ENCODE data around the gene ZNF506.
"Not testable (repeated sequence)": the region's sequence is repeated elsewhere in the genome, so short reads cannot be mapped to it uniquely, and the experiment has no call there.

ZNF506 gene

GRCh38 chr19:19821366-19821951, at the start of gene ZNF506:
Gene ZNF506, minus strand, starts transcription at chr19:19821750. Its CDS starts 147 bp downstream, at chr19:19821603.
- DNase-seq (ENCODE audit: low read depth in 2 of 2) = peak; percentile 96

GRCh38 chr19:19870086-19870485, 48.5 kb upstream of the ZNF506 start:
- DNase-seq (ENCODE audit: low read depth in 2 of 2) = not testable (repeated sequence)

- peak; percentile 15 to 35 for DNase-seq (ENCODE audit: low read depth in 2 of 2)
These were observed 45.2 kb upstream of the ZNF506 start for GRCh38 chr19:19866611-19867248.

DNA sequence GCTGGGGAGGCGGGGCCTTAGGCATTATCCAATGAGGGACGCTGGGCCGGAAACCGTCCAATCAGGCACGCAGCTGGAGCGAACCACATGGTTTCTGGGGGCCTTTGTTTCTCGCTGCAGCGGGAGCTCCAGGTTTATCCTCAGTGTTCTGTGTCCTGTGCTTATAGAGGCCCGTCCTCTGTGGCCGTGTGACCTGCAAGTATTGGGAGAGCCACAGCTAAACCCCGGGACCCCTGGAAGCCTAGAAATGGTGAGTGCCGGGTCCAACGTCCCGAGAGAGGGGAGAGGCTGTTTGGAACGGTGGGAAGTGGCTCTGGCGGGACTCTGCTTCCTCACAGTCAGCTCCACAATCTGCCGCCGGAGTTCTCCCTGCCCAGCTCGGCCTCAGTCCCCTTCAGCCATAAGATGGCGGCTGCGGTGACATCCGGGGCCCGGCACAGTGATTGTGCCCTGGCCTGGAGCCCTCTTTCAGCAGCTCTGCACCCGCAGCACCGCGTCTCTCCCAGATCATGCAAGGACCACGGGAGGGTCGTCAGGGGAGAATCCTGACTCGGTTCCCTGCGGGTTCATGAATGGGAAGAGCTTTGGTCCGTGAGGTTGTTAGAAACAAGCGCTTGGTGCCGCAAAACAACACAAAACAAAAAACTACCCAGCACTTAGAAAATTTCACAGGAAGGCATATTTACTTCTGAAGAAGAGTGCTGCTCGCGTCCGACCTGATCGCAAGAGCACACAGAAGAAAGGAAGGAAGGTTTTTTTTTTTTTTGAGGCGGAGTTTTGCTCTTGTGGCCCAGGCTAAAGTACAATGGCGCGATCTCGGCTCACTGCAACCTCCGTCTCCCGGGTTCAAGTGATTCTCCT, 44.4 kb upstream of the ZNF506 start, which contains the start of gene ZNF253:
Gene ZNF253 (plus strand): TSS at position 133 of the 861 bp plus-strand sequence. CDS start 115 bp downstream, at position 248.
- DNase-seq (ENCODE audit: low read depth in 2 of 2) = peak; percentile 92 to 96

GRCh38 chr19:19860756-19861390, 39.3 kb upstream of the ZNF506 start:
- DNase-seq (ENCODE audit: low read depth in 2 of 2) = peak in 1 of 2 donors; percentile 38

GRCh38 chr19:19858751-19859150, 37.2 kb upstream of the ZNF506 start:
- no peak for DNase-seq (ENCODE audit: low read depth in 2 of 2)

- DNase-seq (ENCODE audit: low read depth in 2 of 2) = not testable (repeated sequence)
These were observed 30.2 kb upstream of the ZNF506 start for GRCh38 chr19:19851740-19852139.

DNA sequence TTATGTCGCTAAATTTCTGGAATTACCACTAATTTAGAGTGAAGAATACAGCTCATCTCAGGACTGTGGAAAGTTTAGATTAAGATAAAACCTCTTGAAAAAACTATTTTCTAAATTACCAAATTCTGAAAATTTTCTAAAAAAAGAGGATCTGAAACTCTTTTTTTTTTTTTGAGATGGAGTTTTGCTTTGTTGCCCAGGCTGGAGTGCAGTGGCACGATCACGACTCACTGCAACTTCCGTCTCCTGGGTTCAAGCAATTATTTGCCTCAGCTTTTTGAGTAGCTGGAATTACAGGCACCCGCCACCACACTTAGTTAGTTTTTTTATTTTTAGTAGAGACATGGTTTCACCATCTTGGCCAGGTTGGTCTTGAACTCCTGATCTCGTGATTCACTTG, 27.5 kb upstream of the ZNF506 start:
- no peak for DNase-seq (ENCODE audit: low read depth in 2 of 2)

DNA sequence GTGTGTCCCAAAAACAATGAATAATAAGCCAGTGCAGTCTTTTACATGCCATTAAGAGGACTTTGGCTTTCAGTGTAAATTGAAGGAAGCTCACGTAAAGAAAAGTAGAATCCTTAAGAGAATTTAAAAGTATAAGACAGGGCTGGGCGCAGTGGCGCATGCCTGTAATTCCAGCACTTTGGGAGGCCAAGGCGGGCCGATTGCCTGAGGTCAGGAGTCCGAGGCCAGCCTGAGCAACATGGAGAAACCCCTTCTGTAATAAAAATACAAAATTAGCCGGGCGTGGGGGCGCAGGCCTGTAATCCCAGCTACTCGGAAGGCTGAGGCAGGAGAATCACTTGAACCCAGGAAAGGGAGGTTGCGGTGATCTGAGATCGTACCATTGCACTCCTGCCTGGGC, 26.2 kb upstream of the ZNF506 start:
- no peak for DNase-seq (ENCODE audit: low read depth in 2 of 2)

DNA sequence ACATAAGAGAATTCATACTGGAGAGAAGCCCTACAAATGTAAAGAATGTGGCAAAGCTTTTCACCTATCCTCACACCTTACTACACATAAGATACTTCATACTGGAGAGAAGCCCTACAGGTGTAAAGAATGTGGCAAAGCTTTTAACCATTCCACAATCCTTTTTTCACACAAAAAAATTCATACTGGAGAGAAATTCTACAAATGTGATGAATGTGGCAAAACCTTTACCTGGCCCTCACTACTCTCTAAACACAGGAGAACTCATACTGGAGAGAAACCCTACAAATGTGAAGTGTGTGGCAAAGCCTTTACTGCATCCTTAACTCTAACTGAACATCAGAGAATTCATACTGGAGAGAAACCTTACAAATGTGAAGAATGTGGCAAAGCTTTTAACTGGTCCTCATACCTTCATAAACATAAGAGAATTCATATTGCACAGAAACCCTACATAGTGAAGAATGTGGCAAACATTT, 14.0 kb upstream of the ZNF506 start:
- DNase-seq (ENCODE audit: low read depth in 2 of 2) = no peak

DNA sequence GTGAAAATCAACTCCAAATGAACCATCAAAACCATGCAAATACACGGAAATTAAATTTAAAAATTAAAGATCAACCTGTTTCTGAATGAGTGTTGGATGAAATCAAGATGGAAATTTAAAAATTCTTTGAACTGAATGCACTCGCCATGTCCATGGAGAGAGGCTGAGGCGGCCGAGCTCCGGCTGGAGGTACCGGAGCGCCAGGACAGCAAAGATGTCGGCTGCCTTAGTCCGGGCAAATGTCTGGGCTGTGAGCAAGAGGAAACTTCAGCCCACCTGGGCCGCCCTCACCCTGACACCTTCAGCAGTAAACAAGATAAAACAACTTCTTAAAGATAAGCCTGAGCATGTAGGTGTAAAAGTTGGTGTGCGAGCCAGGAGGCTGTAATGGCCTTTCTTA, 5.3 kb upstream of the ZNF506 start:
- DNase-seq (ENCODE audit: low read depth in 2 of 2) = no peak

GRCh38 chr19:19823916-19824315, 2.4 kb upstream of the ZNF506 start:
- no peak for DNase-seq (ENCODE audit: low read depth in 2 of 2)

GRCh38 chr19:19821976-19822375, 426 bp upstream of the ZNF506 start:
- not testable (repeated sequence) for DNase-seq (ENCODE audit: low read depth in 2 of 2)

DNA sequence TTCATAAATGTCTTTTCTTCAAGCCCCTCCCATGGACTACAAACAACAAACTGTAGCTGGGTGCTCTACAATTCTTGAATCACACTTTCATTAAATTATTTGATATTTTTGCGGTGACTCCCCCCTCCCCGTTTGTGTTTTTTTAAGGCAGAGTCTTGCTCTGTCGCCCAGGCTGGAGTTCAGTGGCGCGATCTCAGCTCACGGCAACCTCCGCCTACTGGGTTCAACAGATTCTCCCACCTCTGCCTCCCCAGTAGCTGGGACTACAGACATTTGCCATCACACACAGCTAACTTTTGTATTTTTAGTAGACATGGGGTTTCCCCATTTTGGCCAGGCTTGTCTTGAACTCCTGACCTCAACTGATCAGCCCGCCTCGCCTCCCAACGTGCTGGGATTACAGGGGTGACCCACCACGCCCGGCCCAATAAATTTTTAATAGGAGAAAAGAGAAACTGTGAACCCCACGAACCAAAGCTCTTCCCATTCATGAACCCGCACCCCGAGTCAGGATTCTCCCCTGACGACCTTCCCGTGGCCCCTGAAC, 703 bp downstream of the ZNF506 start:
- no peak for DNase-seq (ENCODE audit: low read depth in 2 of 2)

DNA sequence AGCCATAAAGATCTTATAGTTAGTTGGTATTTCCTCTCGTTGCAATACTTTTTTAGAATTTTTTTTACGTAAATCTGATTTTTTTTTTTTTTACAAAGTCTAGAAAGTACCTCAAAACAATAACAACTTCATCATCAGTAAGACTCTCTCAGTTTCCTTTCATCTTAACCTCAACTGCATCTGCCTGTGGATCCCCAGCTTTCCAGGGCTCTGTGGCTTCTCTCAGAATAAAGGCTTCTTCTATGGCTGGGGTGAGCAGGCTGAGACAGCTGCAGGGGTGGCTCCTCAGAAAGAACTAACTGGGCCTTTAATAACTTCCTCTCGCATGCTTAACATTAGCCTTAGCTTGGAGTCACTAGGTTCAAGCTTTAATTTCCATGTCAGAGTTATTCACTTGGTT, 4.2 kb downstream of the ZNF506 start:
- DNase-seq (ENCODE audit: low read depth in 2 of 2) = peak in 1 of 2 donors; percentile 47

- no peak for DNase-seq (ENCODE audit: low read depth in 2 of 2)
These were observed 4.9 kb downstream of the ZNF506 start for GRCh38 chr19:19816679-19817078.

DNA sequence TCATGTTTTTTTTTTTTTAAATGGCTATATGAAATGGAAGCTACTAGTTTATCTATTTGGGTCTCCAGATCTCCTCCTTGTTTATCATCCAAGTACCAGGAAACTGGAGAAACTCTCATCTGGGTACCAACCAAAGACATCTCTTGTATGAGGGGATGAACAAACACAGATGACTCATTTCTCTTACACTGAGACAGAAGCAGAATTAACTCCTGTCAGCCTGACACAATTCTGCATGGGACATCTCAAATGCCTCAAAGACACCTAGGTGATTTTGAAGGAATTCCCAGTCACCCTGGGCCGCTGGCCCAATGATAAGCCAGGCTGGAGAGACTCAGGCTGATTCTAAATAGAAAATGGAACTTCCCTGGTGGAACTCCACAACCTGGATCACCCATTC, 9.6 kb downstream of the ZNF506 start:
- not testable (repeated sequence) for DNase-seq (ENCODE audit: low read depth in 2 of 2)

DNA sequence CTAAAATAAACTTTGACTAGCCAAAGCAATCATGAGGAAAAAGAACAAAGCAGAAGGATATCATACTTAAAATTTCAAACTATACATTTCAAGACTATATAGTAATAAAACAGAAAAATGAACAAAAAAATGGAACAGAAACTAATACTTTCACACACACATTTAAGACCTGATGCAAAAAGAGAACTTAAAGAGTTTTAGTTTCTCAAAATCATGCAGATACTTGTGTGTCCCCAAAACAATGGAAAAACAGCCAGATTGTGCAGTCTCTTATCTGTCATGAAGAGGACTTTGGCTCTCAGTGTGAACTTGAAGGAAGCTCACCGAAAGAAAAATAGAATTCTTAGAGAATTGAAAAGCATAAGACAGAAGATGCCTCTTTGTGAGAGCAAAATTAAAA, 16.1 kb downstream of the ZNF506 start:
- no peak for DNase-seq (ENCODE audit: low read depth in 2 of 2)

GRCh38 chr19:19788015-19788414, 33.5 kb downstream of the ZNF506 start:
- DNase-seq (ENCODE audit: low read depth in 2 of 2) = no peak

GRCh38 chr19:19785476-19785875, 36.1 kb downstream of the ZNF506 start:
- DNase-seq (ENCODE audit: low read depth in 2 of 2) = not testable (repeated sequence)

DNA sequence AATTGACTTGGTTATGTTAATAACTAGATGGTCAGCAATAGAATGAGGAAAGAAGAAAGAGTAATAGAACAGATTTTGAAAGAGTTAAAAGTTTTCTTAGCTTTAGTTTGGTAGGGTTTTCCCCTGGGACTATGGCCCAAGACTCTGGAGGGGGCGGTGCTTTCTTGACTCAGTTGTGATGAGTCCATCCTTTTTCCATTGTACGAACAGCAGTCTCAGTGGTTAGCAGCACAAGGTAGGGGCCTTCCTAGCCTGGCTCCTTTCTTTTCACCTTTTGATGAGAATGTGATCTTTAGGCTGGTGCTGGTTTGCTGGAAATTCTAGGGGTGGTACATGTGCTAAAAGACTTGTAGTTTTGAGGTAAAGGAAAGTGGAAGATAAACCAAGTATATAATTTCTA, 38.8 kb downstream of the ZNF506 start:
- DNase-seq (ENCODE audit: low read depth in 2 of 2) = peak; percentile 22 to 45

- DNase-seq (ENCODE audit: low read depth in 2 of 2) = not testable (repeated sequence)
These were observed 39.8 kb downstream of the ZNF506 start for GRCh38 chr19:19781791-19782190.
